ENCODE data around the gene TRAPPC3L.

The TRAPPC3L gene

GRCh38 chr6:116557893-116558292 is 12.4 kb upstream of the TRAPPC3L start:
- no peak for DNase-seq (ENCODE audit: low read depth in 2 of 2)

- DNase-seq (ENCODE audit: low read depth in 2 of 2) = no peak
Measured at GRCh38 chr6:116556814-116557415, 11.4 kb upstream of the TRAPPC3L start.

GRCh38 chr6:116556065-116556464 is 10.6 kb upstream of the TRAPPC3L start:
- DNase-seq (ENCODE audit: low read depth in 2 of 2) = no peak

GRCh38 chr6:116553451-116553850 is 8.0 kb upstream of the TRAPPC3L start, which contains the start of gene CALHM4:
Gene CALHM4 (plus strand): TSS chr6:116553751. CDS start chr6:116553794, 43 bp downstream.
- no peak for DNase-seq (ENCODE audit: low read depth in 2 of 2)

- DNase-seq (ENCODE audit: low read depth in 2 of 2) = no peak
Measured at GRCh38 chr6:116550796-116551195, 5.3 kb upstream of the TRAPPC3L start.

- DNase-seq (ENCODE audit: low read depth in 2 of 2) = no peak
Measured at GRCh38 chr6:116547358-116547757, 1.9 kb upstream of the TRAPPC3L start.

- DNase-seq (ENCODE audit: low read depth in 2 of 2) = no peak
Measured at GRCh38 chr6:116543149-116543548, 2.3 kb downstream of the TRAPPC3L start.

- no peak for DNase-seq (ENCODE audit: low read depth in 2 of 2)
Measured at GRCh38 chr6:116542426-116542825, 3.1 kb downstream of the TRAPPC3L start.

- no peak for DNase-seq (ENCODE audit: low read depth in 2 of 2)
Measured at GRCh38 chr6:116536216-116536621, 9.3 kb downstream of the TRAPPC3L start.

- no peak for DNase-seq (ENCODE audit: low read depth in 2 of 2)
Measured at GRCh38 chr6:116535109-116535508, 10.4 kb downstream of the TRAPPC3L start.

- no peak for DNase-seq (ENCODE audit: low read depth in 2 of 2)
Measured at GRCh38 chr6:116533233-116533957, 12.1 kb downstream of the TRAPPC3L start.

- peak; percentile 10 to 24 for DNase-seq (ENCODE audit: low read depth in 2 of 2)
Measured at GRCh38 chr6:116531675-116532570, 13.6 kb downstream of the TRAPPC3L start.

- no peak for DNase-seq (ENCODE audit: low read depth in 2 of 2)
Measured at GRCh38 chr6:116530436-116530835, 15.0 kb downstream of the TRAPPC3L start.

GRCh38 chr6:116529466-116530290 is 15.8 kb downstream of the TRAPPC3L start:
- DNase-seq (ENCODE audit: low read depth in 2 of 2) = no peak

GRCh38 chr6:116528780-116529179 is 16.7 kb downstream of the TRAPPC3L start:
- DNase-seq (ENCODE audit: low read depth in 2 of 2) = no peak

GRCh38 chr6:116528133-116528532 is 17.4 kb downstream of the TRAPPC3L start:
- no peak for DNase-seq (ENCODE audit: low read depth in 2 of 2)

- DNase-seq (ENCODE audit: low read depth in 2 of 2) = no peak
Measured at GRCh38 chr6:116524236-116524635, 21.2 kb downstream of the TRAPPC3L start.

- no peak for DNase-seq (ENCODE audit: low read depth in 2 of 2)
Measured at GRCh38 chr6:116522896-116523295, 22.6 kb downstream of the TRAPPC3L start.

GRCh38 chr6:116518621-116519368 is 26.7 kb downstream of the TRAPPC3L start:
- DNase-seq (ENCODE audit: low read depth in 2 of 2) = no peak

- no peak for DNase-seq (ENCODE audit: low read depth in 2 of 2)
Measured at GRCh38 chr6:116515141-116515540, 30.3 kb downstream of the TRAPPC3L start.

GRCh38 chr6:116514111-116514510 is 31.4 kb downstream of the TRAPPC3L start:
- DNase-seq (ENCODE audit: low read depth in 2 of 2) = no peak
